DMS114 treated with DMSO at 0.1 percent for 48 hours (cell line): ENCODE results near the gene TRRAP.
"Not testable (repeated sequence)": the region's sequence is repeated elsewhere in the genome, so short reads cannot be mapped to it uniquely, and the experiment has no call there.

Source experiments
- DNase-seq: peaks from one replicate; lab custom pipeline; 2025; ENCODE audit not compliant: unreplicated experiment; lab: John Stamatoyannopoulos, UW

The TRRAP gene

DNA sequence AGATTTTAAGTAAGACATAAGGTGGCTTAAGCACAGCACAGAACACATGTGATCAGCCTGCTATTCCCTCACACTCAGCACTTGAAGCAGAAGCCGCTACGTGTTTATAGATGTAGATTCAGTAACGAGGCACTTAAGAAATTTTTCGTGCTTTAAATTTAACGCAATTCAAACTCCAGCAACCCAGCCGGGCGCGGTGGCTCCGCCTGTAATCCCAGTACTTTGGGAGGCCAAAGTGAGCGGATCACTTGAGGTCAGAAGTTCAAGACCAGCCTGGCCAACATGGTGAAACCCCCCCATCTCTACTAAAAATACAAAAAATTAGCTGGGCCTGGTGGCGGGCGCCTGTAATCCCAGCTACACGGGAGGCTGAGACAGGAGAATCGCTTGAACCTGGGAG, 167.9 kb downstream of the TRRAP start:
- not testable (repeated sequence) for DNase-seq

DNA sequence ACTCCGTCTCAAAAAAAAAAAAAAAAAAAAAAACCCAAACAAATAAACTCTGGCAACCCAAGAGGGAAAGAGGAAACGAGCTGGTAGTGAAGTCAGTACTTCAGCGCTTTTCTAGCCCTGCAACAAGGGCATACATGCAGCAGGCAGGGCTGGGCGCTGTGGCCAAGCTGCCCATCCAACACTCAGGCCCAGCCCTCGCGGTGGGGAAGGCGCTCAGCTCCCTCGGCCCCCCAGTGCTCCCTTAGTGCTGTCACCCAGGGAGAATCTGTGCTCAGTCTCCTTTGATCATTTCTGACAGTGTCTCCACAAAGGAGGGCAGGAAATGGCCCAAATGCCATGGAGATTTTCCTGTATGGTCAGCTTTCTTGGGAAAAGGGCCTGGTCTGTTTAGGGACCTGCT, 168.4 kb downstream of the TRRAP start:
- DNase-seq: no peak

DNA sequence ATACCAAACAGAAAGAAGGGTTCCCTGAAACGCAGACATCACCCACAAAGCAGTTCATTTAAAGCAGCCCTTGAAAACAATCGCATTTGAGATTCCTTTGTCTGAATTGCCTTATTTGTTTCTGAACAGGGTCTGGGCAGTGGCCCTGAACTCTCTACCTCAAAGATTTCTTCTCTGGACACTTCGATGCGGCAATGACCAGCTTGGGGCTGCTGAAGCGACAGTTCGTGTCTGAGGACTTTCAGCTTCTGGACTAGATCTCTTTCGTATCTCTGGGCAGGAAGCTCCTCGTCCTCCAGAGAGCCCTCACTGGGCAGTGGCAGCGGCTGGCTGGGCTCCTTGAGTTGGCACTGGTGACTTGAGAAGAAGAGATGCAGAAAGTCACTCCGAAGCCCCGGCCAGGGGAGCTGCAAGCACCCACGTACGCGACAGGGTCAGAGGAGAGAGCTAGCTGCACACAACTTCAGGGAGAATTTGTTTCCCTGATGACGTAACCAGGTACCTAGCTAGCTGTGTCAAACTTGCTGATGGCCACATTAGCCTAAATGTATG, 169.3 kb downstream of the TRRAP start:
- DNase-seq: no peak

DNA sequence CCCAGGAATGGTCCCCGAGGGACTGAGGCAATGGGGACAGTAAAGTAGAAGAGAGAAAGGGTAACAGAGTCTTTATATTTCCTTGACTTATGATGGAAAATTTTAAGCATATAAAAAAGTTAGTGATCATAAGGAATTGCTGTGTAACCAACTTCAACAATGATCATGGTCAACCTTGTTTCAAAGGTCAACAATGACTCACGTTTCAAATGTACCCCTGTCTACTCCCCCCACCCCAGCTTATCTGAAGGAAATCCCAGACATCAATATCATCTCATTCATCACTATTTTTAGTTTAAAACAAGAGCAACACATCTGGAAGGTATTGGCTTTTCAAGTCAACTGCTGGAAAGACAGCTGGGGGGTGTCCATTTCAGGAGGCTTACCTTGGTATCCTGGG, 172.6 kb downstream of the TRRAP start:
- no peak for DNase-seq

DNA sequence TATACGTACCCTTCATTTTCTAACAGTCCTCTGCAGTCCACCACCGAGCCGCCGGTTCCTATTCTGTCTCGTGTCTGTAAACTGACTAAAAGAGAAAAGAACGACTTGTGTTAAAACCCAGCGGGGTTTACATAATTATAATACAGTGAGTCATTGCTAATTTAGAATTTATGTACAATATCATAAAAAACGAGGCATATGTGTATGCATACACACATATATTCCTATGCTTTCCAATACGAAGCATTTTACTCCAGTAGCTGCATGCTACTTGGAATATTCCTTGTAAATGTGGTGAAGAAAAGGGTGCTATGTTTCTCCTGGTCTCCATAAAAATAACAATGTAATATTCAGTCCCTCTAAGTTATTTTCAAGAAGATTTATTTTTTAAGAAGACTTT, 176.4 kb downstream of the TRRAP start:
- DNase-seq: no peak

DNA sequence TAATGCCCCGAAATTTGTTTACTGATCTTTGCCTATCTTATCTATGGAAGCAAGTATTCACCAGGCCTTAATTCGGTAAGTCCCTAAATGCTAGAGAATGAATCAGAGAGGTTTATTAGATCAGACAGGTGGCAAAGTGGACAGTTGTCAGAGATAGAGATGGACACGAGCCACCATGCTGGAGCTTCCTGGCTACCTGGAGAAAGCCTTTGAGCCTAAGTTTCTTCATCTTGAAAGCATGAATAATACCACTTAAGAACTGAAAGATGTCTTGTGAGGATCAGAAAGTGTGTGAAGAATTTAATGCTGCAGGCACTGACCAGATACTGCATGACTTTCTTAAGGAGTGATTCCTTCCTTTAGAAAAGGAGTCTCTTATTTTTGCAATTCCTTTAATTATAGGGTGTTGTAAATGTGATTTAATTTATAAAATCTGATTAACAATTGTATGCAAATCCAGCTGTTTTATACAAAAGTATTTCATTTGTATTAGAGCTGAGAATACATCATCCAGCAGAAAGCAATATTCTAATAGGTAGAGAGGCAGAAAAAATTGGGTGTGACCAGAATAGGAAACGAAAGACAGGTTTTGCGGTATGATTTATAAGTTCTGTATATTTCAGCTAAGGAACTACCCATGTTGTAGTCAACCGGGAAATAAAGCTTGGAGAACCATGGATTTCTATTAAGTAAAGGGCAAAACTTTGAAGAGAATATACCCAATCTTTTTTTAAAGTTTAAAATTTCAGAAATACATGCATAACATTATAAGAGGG, 182.9 kb downstream of the TRRAP start:
- no peak for DNase-seq
